K562 (cell line): Measurements from ENCODE around the gene PMF1. TPM values are rescaled to one million over a fixed set of nuclear protein-coding genes. Genes with fewer than 3 reads are reported as not detected.

Experiments
- ATAC-seq: fragments of 200-7000 bp; cut with Tn5 transposase; 3 replicates; pipeline ENCODE4 v1.9.1; 2020; ENCODE audit warnings: moderate library complexity
- BruUV-seq: library from RNA; stranded (reverse); fragments of 400-500 nt; replicated peaks from 2 replicates; lab custom pipeline; 2021; lab: Mats Ljungman, UMichigan
- CTCF ChIA-PET: fragments of 300-600 bp; formaldehyde crosslinking; extraction: SDS; loops from one replicate; lab custom pipeline; 2021; ENCODE audit warnings: low intra/inter-chr PET ratio; lab: Yijun Ruan, JAX
- POLR2A ChIA-PET: fragments of 300-600, 350-650 bp; sonication (Branson Sonifier 250); formaldehyde crosslinking; extraction: SDS; loops from one replicate; lab custom pipeline; 2021; ENCODE audit warnings: antibody characterized with exemption, inconsistent platforms; lab: Yijun Ruan, JAX
- DNase-seq, 4 experiments: peaks; one replicate each; pipeline versions ENCODE4 v3.0.0 to v3.0.0-alpha.2; 2011 to 2018; ENCODE audit warnings: low spot score in 3 of 4, mixed read lengths in 3 of 4; ENCODE audit errors: extremely low read depth in 1 of 4
- FAIRE-seq: peaks from 2 replicates; lab custom pipeline; 2011; peaks lifted over from hg19 to GRCh38; lab: Jason Lieb, UNC
- H2AFZ ChIP-seq: 2 replicates; pipeline ENCODE4 v1.6.0; 2011; ENCODE audit warnings: low read depth, low read length, control low read depth, inconsistent platforms
- H3K27ac ChIP-seq: fragments of 200-600 bp; 3 replicates; pipeline ENCODE4 v1.8.0; 2011; ENCODE audit warnings: low read depth, mild to moderate bottlenecking, control low read depth, inconsistent platforms, low read length, moderate library complexity, mixed read lengths; ENCODE audit errors: extremely low read depth
- H3K27me3 ChIP-seq, 2 experiments: fragments of 300-600 bp in 1 of 2; 2 replicates in 1 of 2; 3 replicates in 1 of 2; pipeline versions ENCODE4 v1.6.0 to v1.8.0; 2011; ENCODE audit warnings: inconsistent platforms in 2 of 2, low read length in 2 of 2, mild to moderate bottlenecking in 1 of 2, mixed read lengths in 1 of 2, moderate library complexity in 1 of 2; ENCODE audit not compliant: control insufficient read depth in 2 of 2, insufficient read depth in 2 of 2
- H3K36me3 ChIP-seq: fragments of 300-600 bp; 3 replicates; pipeline ENCODE4 v1.8.0; 2011; ENCODE audit warnings: mild to moderate bottlenecking, low read length, inconsistent platforms; ENCODE audit not compliant: control insufficient read depth, insufficient read depth
- H3K4me1 ChIP-seq, 2 experiments: fragments of 200-600 bp in 1 of 2; replicated peaks in 1 of 2; 2 replicates in 1 of 2; 3 replicates in 1 of 2; pipeline versions ENCODE4 v1.5.1 to v1.8.0; 2011; ENCODE audit warnings: inconsistent platforms in 2 of 2, low read length in 2 of 2, mild to moderate bottlenecking in 1 of 2, mixed read lengths in 1 of 2, moderate library complexity in 1 of 2; ENCODE audit not compliant: control insufficient read depth in 2 of 2, insufficient read depth in 2 of 2
- H3K4me2 ChIP-seq: 2 replicates; pipeline ENCODE4 v1.6.1; 2011; ENCODE audit warnings: low read length, control low read depth, inconsistent platforms, mixed read lengths; ENCODE audit not compliant: insufficient read depth
- H3K4me3 ChIP-seq: fragments of 200-600 bp; sonication (generic), shearing (Covaris generic); 2 replicates; pipeline ENCODE4 v1.5.1; 2016; ENCODE audit warnings: control low read depth, inconsistent platforms
- H3K79me2 ChIP-seq: fragments of 200-600 bp; 3 replicates; pipeline ENCODE4 v1.8.0; 2011; ENCODE audit warnings: low read length, inconsistent platforms; ENCODE audit not compliant: control insufficient read depth, insufficient read depth
- H3K9ac ChIP-seq, 2 experiments: 2 replicates each; pipeline versions ENCODE4 v1.6.0 to v1.6.1; 2011; ENCODE audit warnings: low read depth in 2 of 2, low read length in 2 of 2, control low read depth in 1 of 2, inconsistent platforms in 1 of 2, mild to moderate bottlenecking in 1 of 2, mixed read lengths in 1 of 2; ENCODE audit not compliant: insufficient read depth in 1 of 2
- H3K9me1 ChIP-seq: one replicate; pipeline ENCODE4 v1.6.0; 2011; ENCODE audit warnings: inconsistent platforms, mild to moderate bottlenecking, low read length, moderate library complexity; ENCODE audit not compliant: control insufficient read depth, insufficient read depth
- H3K9me3 ChIP-seq: replicated peaks from 2 replicates; pipeline ENCODE4 v1.5.1; 2011; ENCODE audit warnings: low read depth, low read length, inconsistent platforms; ENCODE audit not compliant: control insufficient read depth, insufficient read depth
- H4K20me1 ChIP-seq: replicated peaks from 2 replicates; pipeline ENCODE4 v1.6.1; 2011; ENCODE audit warnings: low read length, inconsistent platforms, mixed read lengths; ENCODE audit not compliant: control insufficient read depth, insufficient read depth
- ELF1 ChIP-seq: fragments of 200-800 bp; sonication (Bioruptor generic); IDR thresholded peaks from 2 replicates; pipeline ENCODE4 v1.6.1; 2016; ENCODE audit warnings: missing genetic modification characterization, missing compliant biosample characterization
- EP400 ChIP-seq: fragments of 450-650 bp; IDR thresholded peaks from 2 replicates; pipeline ENCODE4 v1.6.1; 2017; ENCODE audit warnings: antibody characterized with exemption, mild to moderate bottlenecking, moderate library complexity
- NCOR1 ChIP-seq: fragments of 450-650 bp; IDR thresholded peaks from 2 replicates; pipeline ENCODE4 v1.6.1; 2016; ENCODE audit warnings: mild to moderate bottlenecking, moderate library complexity
- PTRF ChIP-seq: fragments of 450-650 bp; IDR thresholded peaks from 2 replicates; pipeline ENCODE4 v1.6.1; 2016; ENCODE audit warnings: mild to moderate bottlenecking, missing genetic modification characterization, missing compliant biosample characterization
- RHOXF2B ChIP-seq: fragments of 250-450 bp; sonication (Bioruptor Pico); conservative IDR thresholded peaks from 2 replicates; pipeline ENCODE4 v1.5.1; 2021
- ZNF316 ChIP-seq: fragments of 450-650 bp; IDR thresholded peaks from 2 replicates; pipeline ENCODE4 v1.6.1; 2016
- ZNF707 ChIP-seq: fragments of 250-450 bp; sonication (Bioruptor Pico); conservative IDR thresholded peaks from 2 replicates; pipeline ENCODE4 v1.8.0; 2022; ENCODE audit warnings: inconsistent platforms, mild to moderate bottlenecking, moderate library complexity
- WGBS: fragments of 100-300 bp; shearing (Covaris generic); methylation state at CpG from one replicate; pipeline ENCODE4 v1.1.6; 2016; ENCODE audit warnings: low coverage, mixed read lengths; ENCODE audit not compliant: insufficient coverage; ENCODE audit errors: missing lambda C conversion rate; 5-methylcytosine and 5-hydroxymethylcytosine counted together
- in situ Hi-C: fragments of 300-500 bp; cut with MboI; formaldehyde crosslinking; loops from 4 replicates; pipeline ENCODE4 v1.15.0; 2018; ENCODE audit warnings: inconsistent platforms, mixed read lengths
- intact Hi-C: fragments of 100-400 bp; cut with micrococcal nuclease; formaldehyde crosslinking; loops from 2 replicates; pipeline ENCODE4 v1.14.2; 2022
- polyA plus RNA-seq, 8 experiments: library from polyadenylated mRNA; depleted of rRNA in 4 of 8; stranded (reverse) in 5 of 8; unstranded in 3 of 8; fragments of >200 nt; fragmentation: Nextera tagmentation in 2 of 8; fragmentation: Illumina TruSeq in 1 of 8; extraction: Ambion mirVana in 2 of 8; extraction: Trizol in 1 of 8; gene quantifications; 2 replicates each; pipeline versions ENCODE4 v1.2.1 to v1.2.3, GENCODE V29; 2011 to 2014; ENCODE audit warnings: inconsistent platforms in 1 of 8, missing spikeins in 1 of 8
- total RNA-seq, 7 experiments: library from RNA; depleted of rRNA in 6 of 7; stranded (reverse); fragments of >200 nt in 6 of 7; fragmentation: Illumina TruSeq in 2 of 7; extraction: Trizol in 2 of 7; gene quantifications; 2 replicates each; pipeline versions ENCODE4 v1.2.1 to v1.2.3, GENCODE V29; 2011 to 2021; ENCODE audit warnings: low replicate concordance in 1 of 7
- TF ChIP-seq, protein P1 (sequence below): sonication (generic); formaldehyde crosslinking; IDR thresholded peaks from 2 replicates; pipeline ENCODE4 v1.9.0; 2022; ENCODE audit warnings: mild to moderate bottlenecking, missing genetic modification reagents
- TF ChIP-seq, protein P2 (sequence below): fragments of 150-350 bp; conservative IDR thresholded peaks from 2 replicates; pipeline ENCODE4 v1.6.1; 2014; ENCODE audit warnings: low read length
- TF ChIP-seq, protein P3 (sequence below), 2 experiments: IDR thresholded peaks; 2 replicates each; pipeline ENCODE4 v1.6.1; 2011; ENCODE audit warnings: borderline replicate concordance in 1 of 2, control low read depth in 1 of 2, low read depth in 1 of 2, low read length in 1 of 2, mild to moderate bottlenecking in 1 of 2, mixed read lengths in 1 of 2, moderate library complexity in 1 of 2; ENCODE audit not compliant: insufficient read depth in 1 of 2, insufficient read length in 1 of 2, poor library complexity in 1 of 2, severe bottlenecking in 1 of 2; ENCODE audit errors: extremely low read depth in 1 of 2

Gene PMF1
- total and polyA plus RNA-seq, 9 of the 15 experiments (the other 6 are each of a cell fraction or from before 2014, with no cell fraction given) = 9.4 to 92.9 (median 71.0) TPM

DNA sequence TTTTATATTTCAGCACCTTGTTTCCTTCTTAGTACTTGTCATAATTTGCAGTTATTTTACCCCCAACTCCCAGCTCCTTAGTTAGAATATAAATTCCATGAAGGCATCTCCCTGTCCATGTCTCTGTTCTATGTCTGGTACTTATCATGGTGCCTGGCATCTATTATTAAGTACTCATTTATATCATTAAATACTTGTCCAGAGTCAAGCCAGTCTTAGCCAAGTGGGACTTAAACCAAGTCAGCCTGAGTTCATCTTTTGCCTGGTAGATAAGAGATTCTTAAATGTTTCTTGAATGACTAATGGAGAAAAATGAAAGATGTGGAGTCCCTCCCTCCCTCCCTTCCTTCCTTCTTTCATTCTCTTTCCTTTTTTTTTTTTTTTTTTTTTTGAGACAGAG lies 9.5 kb upstream of the PMF1 start:
- BruUV-seq = no TSS peak
- TF ChIP-seq, protein P1, sequence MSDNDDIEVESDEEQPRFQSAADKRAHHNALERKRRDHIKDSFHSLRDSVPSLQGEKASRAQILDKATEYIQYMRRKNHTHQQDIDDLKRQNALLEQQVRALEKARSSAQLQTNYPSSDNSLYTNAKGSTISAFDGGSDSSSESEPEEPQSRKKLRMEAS (CRISPR knock-in tag) = no peak
- TF ChIP-seq ELF1 (tag) (no peak), ZNF707 (no peak), NCOR1 (no peak)
- ChIA-PET POLR2A (interaction anchor here (0.6 to 9.2 kb wide), 2 partner anchors 10 to 271 kb away, joined by 4 to 62 read pairs; partner anchors contain the start of gene PMF1), CTCF (no interaction called here)
- intact Hi-C loops (no loop called here), in situ Hi-C loops (no loop called here)
- Histone ChIP-seq H3K36me3 (peaks cover 65% of the 10 kb centered on the region; the same call in 2 of the 3 replicates), H3K27ac (no peak overlapping the region), H4K20me1 (peaks cover 4% of the 10 kb centered on the region; the same call in 1 of the 2 replicates), H3K9me3 (no peaks in the 10 kb centered on the region), H3K9me1 (no peaks in the 10 kb centered on the region), H3K79me2 (peaks cover 17% of the 10 kb centered on the region; the same call in 2 of the 3 replicates), H3K4me1 (peaks cover 0 to 3% of the 10 kb centered on the region in 2 experiments; a peak in 2 of 5 replicates), H3K27me3 (no peaks in the 10 kb centered on the region), H3K9ac (no peak overlapping the region), H3K4me3 (no peak overlapping the region), H3K4me2 (no peak overlapping the region), H2AFZ (no peak overlapping the region)
- FAIRE-seq (no peak), DNase-seq (peak in 1 of 4 experiments; percentile 5), ATAC-seq (no peak)

DNA sequence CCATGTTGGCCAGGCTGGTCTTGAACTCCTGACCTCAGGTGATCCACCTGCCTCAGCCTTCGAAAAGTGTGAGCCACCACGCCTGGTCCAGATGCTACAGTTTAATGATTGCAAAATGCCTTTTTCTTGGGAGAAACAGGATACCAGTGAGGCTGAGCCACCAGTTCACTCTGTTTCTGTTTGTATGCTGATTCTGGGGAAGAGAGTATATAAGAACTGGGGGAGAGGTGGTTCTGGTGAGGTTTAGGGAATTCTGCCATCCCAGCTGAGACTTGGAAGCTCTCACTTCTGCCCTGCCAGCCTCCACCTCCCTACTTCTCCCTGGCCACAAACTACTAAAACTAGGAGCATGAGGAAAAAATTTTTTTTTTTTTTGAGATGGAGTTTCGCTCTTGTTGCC lies 8.1 kb upstream of the PMF1 start:
- Histone ChIP-seq H3K9ac (no peak overlapping the region), H4K20me1 (peaks cover 4% of the 10 kb centered on the region; the same call in 1 of the 2 replicates), H3K27ac (no peak overlapping the region), H3K36me3 (peaks cover 69% of the 10 kb centered on the region), H3K4me2 (no peak overlapping the region), H3K27me3 (no peaks in the 10 kb centered on the region), H3K79me2 (peaks cover 14% of the 10 kb centered on the region; the same call in 1 of the 3 replicates), H2AFZ (no peak overlapping the region), H3K9me3 (no peaks in the 10 kb centered on the region), H3K4me3 (no peak overlapping the region), H3K4me1 (peaks cover 0 to 3% of the 10 kb centered on the region in 2 experiments; a peak in 2 of 5 replicates), H3K9me1 (no peaks in the 10 kb centered on the region)
- ChIA-PET CTCF (no interaction called here), POLR2A (interaction anchor here (0.7 to 9.2 kb wide), 2 partner anchors 9 to 93 kb away, joined by 3 to 62 read pairs; partner anchors contain the start of gene PMF1)
- no TSS peak for BruUV-seq
- intact Hi-C loops = no loop called here
- in situ Hi-C loops = no loop called here
- DNase-seq = peak in 1 of 4 experiments; percentile 2
- 92% methylated on average over 3 of the region's 3 CpGs for WGBS
- ATAC-seq = no peak
- FAIRE-seq = no peak
- TF ChIP-seq ELF1 (tag) (no peak), PTRF (tag) (no peak), RHOXF2B (CRISPR knock-in tag) (no peak), EP400 (no peak), NCOR1 (no peak), ZNF316 (no peak)
- TF ChIP-seq, protein P2, sequence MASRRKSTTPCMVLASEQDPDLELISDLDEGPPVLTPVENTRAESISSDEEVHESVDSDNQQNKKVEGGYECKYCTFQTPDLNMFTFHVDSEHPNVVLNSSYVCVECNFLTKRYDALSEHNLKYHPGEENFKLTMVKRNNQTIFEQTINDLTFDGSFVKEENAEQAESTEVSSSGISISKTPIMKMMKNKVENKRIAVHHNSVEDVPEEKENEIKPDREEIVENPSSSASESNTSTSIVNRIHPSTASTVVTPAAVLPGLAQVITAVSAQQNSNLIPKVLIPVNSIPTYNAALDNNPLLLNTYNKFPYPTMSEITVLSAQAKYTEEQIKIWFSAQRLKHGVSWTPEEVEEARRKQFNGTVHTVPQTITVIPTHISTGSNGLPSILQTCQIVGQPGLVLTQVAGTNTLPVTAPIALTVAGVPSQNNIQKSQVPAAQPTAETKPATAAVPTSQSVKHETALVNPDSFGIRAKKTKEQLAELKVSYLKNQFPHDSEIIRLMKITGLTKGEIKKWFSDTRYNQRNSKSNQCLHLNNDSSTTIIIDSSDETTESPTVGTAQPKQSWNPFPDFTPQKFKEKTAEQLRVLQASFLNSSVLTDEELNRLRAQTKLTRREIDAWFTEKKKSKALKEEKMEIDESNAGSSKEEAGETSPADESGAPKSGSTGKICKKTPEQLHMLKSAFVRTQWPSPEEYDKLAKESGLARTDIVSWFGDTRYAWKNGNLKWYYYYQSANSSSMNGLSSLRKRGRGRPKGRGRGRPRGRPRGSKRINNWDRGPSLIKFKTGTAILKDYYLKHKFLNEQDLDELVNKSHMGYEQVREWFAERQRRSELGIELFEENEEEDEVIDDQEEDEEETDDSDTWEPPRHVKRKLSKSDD = no peak
- TF ChIP-seq, protein P3, sequence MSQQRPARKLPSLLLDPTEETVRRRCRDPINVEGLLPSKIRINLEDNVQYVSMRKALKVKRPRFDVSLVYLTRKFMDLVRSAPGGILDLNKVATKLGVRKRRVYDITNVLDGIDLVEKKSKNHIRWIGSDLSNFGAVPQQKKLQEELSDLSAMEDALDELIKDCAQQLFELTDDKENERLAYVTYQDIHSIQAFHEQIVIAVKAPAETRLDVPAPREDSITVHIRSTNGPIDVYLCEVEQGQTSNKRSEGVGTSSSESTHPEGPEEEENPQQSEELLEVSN (IDR thresholded peaks at IDR 0.05; ENCODE audit: borderline replicate concordance in 1 of 2, extremely low read depth in 1 of 2, insufficient read depth in 1 of 2, insufficient read length in 1 of 2, low read depth in 1 of 2, low read length in 1 of 2, poor library complexity in 1 of 2, severe bottlenecking in 1 of 2) = no peak
